ENCODE results near the gene TSPO. TPM values are rescaled to one million over a fixed set of nuclear protein-coding genes. Genes with fewer than 3 reads are reported as not detected.
A peak's percentile ranks its signal among the peaks of the same experiment; 100 is the strongest.

The TSPO gene
- total RNA-seq, 1 donor from 2014 or later: 294 TPM

GRCh38 chr22:43202756-43203410, 51.5 kb downstream of the TSPO start:
- ATAC-seq (no peak), DNase-seq (peak; percentile 26)

GRCh38 chr22:43203471-43203981, 52.2 kb downstream of the TSPO start:
- Histone ChIP-seq H3K27ac (no peak overlapping the region), H3K9me3 (no peaks in the 10 kb centered on the region), H3K4me1 (no peaks in the 10 kb centered on the region), H3K36me3 (no peaks in the 10 kb centered on the region), H3K4me3 (no peak overlapping the region), H3K27me3 (ENCODE audit: low read depth) (no peaks in the 10 kb centered on the region)
- TF ChIP-seq CTCF (IDR thresholded peaks at IDR 0.05): no peak
- intact Hi-C loops (cut with DNase I): no loop called here
- ATAC-seq (no peak), DNase-seq (no peak)

More at GRCh38 chr22:43202756-43203410, 51.5 kb downstream of the TSPO start:
- intact Hi-C loops (cut with DNase I): no loop called here
- no peak for TF ChIP-seq CTCF (IDR thresholded peaks at IDR 0.05)
- Histone ChIP-seq H3K36me3 (no peaks in the 10 kb centered on the region), H3K27ac (no peak overlapping the region), H3K27me3 (ENCODE audit: low read depth) (peaks cover under 1% of the 10 kb centered on the region), H3K4me3 (no peak overlapping the region), H3K9me3 (no peaks in the 10 kb centered on the region), H3K4me1 (no peaks in the 10 kb centered on the region)

- H3K27ac ChIP-seq: no peak overlapping the region
- ATAC-seq (no peak), DNase-seq (peak; percentile 39)
- H3K4me1 ChIP-seq: no peaks in the 10 kb centered on the region
- intact Hi-C loops (cut with DNase I): no loop called here
- H3K27me3 ChIP-seq (ENCODE audit: low read depth): no peaks in the 10 kb centered on the region
- no peak for TF ChIP-seq CTCF (IDR thresholded peaks at IDR 0.05)
- no peaks in the 10 kb centered on the region for H3K9me3 ChIP-seq
- H3K36me3 ChIP-seq: no peaks in the 10 kb centered on the region
- H3K4me3 ChIP-seq: no peak overlapping the region
These were observed 53.9 kb downstream of the TSPO start for GRCh38 chr22:43205261-43205691.

GRCh38 chr22:43205748-43206508, 54.6 kb downstream of the TSPO start:
- Histone ChIP-seq H3K9me3 (no peaks in the 10 kb centered on the region), H3K27me3 (ENCODE audit: low read depth) (no peaks in the 10 kb centered on the region), H3K36me3 (no peaks in the 10 kb centered on the region), H3K27ac (no peak overlapping the region), H3K4me1 (no peaks in the 10 kb centered on the region), H3K4me3 (no peak overlapping the region)
- DNase-seq (no peak), ATAC-seq (no peak)
- intact Hi-C loops (cut with DNase I): no loop called here
- TF ChIP-seq CTCF (IDR thresholded peaks at IDR 0.05): no peak

- no peaks in the 10 kb centered on the region for H3K27me3 ChIP-seq (ENCODE audit: low read depth)
- H3K9me3 ChIP-seq: no peaks in the 10 kb centered on the region
- ATAC-seq (no peak), DNase-seq (peak; percentile 34)
- no peak for TF ChIP-seq CTCF (IDR thresholded peaks at IDR 0.05)
- no peaks in the 10 kb centered on the region for H3K36me3 ChIP-seq
- no peak overlapping the region for H3K4me3 ChIP-seq
- no peaks in the 10 kb centered on the region for H3K4me1 ChIP-seq
- H3K27ac ChIP-seq: no peak overlapping the region
- intact Hi-C loops (cut with DNase I): no loop called here
These were observed 55.3 kb downstream of the TSPO start for GRCh38 chr22:43206509-43207161.
